Measurements from ENCODE around the gene ZNF222.

The ZNF222 gene

GRCh38 chr19:44025217-44025936, at the start of gene ZNF222:
Gene ZNF222 (plus strand): TSS chr19:44025379. CDS start chr19:44025437, 58 bp downstream.
- Histone ChIP-seq H3F3A (ENCODE audit: insufficient read depth) (no peaks in the 10 kb centered on the region), H3K9me3 (ENCODE audit: insufficient read depth, low read length) (no peaks in the 10 kb centered on the region; the same call in 1 of the 2 replicates), H2AFZ (ENCODE audit: low read depth, low read length, severe bottlenecking) (peak within 1 kb of the TSS; percentile 40), H3K79me2 (ENCODE audit: insufficient read depth, low read length) (no peaks in the 10 kb centered on the region), H3K9me2 (replicated peaks; ENCODE audit: insufficient read depth, low read length) (0 out of 2 replicates have a peak, but pooled peaks cover 3% of the 10 kb centered on the region), H3K36me3 (ENCODE audit: low read length) (no peaks in the 10 kb centered on the region), H3K4me2 (ENCODE audit: low read depth, low read length, poor library complexity, severe bottlenecking) (no peak within 1 kb of the TSS), H3K4me3 (ENCODE audit: insufficient read depth, low read length, poor library complexity, severe bottlenecking) (no peak within 1 kb of the TSS), H4K20me1 (ENCODE audit: low read depth, low read length) (no peaks in the 10 kb centered on the region), H3K27me3 (ENCODE audit: low read length) (no peaks in the 10 kb centered on the region), H3K27ac (ENCODE audit: low read depth, low read length) (no peak within 1 kb of the TSS), H3K9ac (ENCODE audit: low read length) (no peak within 1 kb of the TSS)
- TF ChIP-seq EZH2phosphoT487 (conservative IDR thresholded peaks at IDR 0.05; ENCODE audit: low read length) = no peak
- no peak for TF ChIP-seq CTCF (IDR thresholded peaks at IDR 0.05; ENCODE audit: insufficient read depth, low read length, poor library complexity, severe bottlenecking)

GRCh38 chr19:43976732-43977131, 48.4 kb upstream of the ZNF222 start:
- H3K9me3 ChIP-seq (ENCODE audit: insufficient read depth, low read length) = no peaks in the 10 kb centered on the region
- no peaks in the 10 kb centered on the region for H4K20me1 ChIP-seq (ENCODE audit: low read depth, low read length)
- no peaks in the 10 kb centered on the region for H3K27me3 ChIP-seq (ENCODE audit: low read length)

GRCh38 chr19:43983544-43983911, 41.7 kb upstream of the ZNF222 start:
- no peak overlapping the region for H3K27ac ChIP-seq (ENCODE audit: low read depth, low read length)

More at GRCh38 chr19:43976732-43977131, 48.4 kb upstream of the ZNF222 start:
- no peaks in the 10 kb centered on the region for H3K79me2 ChIP-seq (ENCODE audit: insufficient read depth, low read length)
- H3K27ac ChIP-seq (ENCODE audit: low read depth, low read length) = no peak overlapping the region
- H3F3A ChIP-seq (ENCODE audit: insufficient read depth) = no peaks in the 10 kb centered on the region
- H3K9ac ChIP-seq (ENCODE audit: low read length) = no peak overlapping the region
- H2AFZ ChIP-seq (ENCODE audit: low read depth, low read length, severe bottlenecking) = no peak overlapping the region
- H3K4me3 ChIP-seq (ENCODE audit: insufficient read depth, low read length, poor library complexity, severe bottlenecking) = no peak overlapping the region
- TF ChIP-seq CTCF (IDR thresholded peaks at IDR 0.05; ENCODE audit: insufficient read depth, low read length, poor library complexity, severe bottlenecking) (no peak), EZH2phosphoT487 (conservative IDR thresholded peaks at IDR 0.05; ENCODE audit: low read length) (no peak)
- H3K9me2 ChIP-seq (replicated peaks; ENCODE audit: insufficient read depth, low read length) = no peaks in the 10 kb centered on the region
- H3K4me2 ChIP-seq (ENCODE audit: low read depth, low read length, poor library complexity, severe bottlenecking) = no peak overlapping the region
- H3K36me3 ChIP-seq (ENCODE audit: low read length) = no peaks in the 10 kb centered on the region

More at GRCh38 chr19:43983544-43983911, 41.7 kb upstream of the ZNF222 start:
- Histone ChIP-seq H3K9ac (ENCODE audit: low read length) (0 out of 2 replicates have a peak overlapping the region, but pooled peaks have one; percentile 42), H3K79me2 (ENCODE audit: insufficient read depth, low read length) (no peaks in the 10 kb centered on the region; the same call in 1 of the 2 replicates), H3K36me3 (ENCODE audit: low read length) (no peaks in the 10 kb centered on the region), H2AFZ (ENCODE audit: low read depth, low read length, severe bottlenecking) (peak overlapping the region; percentile 43), H4K20me1 (ENCODE audit: low read depth, low read length) (no peaks in the 10 kb centered on the region), H3F3A (ENCODE audit: insufficient read depth) (no peaks in the 10 kb centered on the region), H3K9me2 (replicated peaks; ENCODE audit: insufficient read depth, low read length) (no peaks in the 10 kb centered on the region), H3K4me2 (ENCODE audit: low read depth, low read length, poor library complexity, severe bottlenecking) (peak overlapping the region; percentile 47), H3K27me3 (ENCODE audit: low read length) (no peaks in the 10 kb centered on the region), H3K9me3 (ENCODE audit: insufficient read depth, low read length) (no peaks in the 10 kb centered on the region), H3K4me3 (ENCODE audit: insufficient read depth, low read length, poor library complexity, severe bottlenecking) (peak overlapping the region; percentile 60)
- TF ChIP-seq EZH2phosphoT487 (conservative IDR thresholded peaks at IDR 0.05; ENCODE audit: low read length) (no peak), CTCF (IDR thresholded peaks at IDR 0.05; ENCODE audit: insufficient read depth, low read length, poor library complexity, severe bottlenecking) (no peak)
